GM19452 (cell line): Measurements from ENCODE around the gene CCDC127.
"Not testable (repeated sequence)": the region's sequence is repeated elsewhere in the genome, so short reads cannot be mapped to it uniquely, and the experiment has no call there.

Source experiments
- ATAC-seq: cut with Tn5 transposase; IDR thresholded peaks from one replicate; pipeline ENCODE4 v1.9.1; 2021; ENCODE audit not compliant: unreplicated experiment

Gene CCDC127

DNA sequence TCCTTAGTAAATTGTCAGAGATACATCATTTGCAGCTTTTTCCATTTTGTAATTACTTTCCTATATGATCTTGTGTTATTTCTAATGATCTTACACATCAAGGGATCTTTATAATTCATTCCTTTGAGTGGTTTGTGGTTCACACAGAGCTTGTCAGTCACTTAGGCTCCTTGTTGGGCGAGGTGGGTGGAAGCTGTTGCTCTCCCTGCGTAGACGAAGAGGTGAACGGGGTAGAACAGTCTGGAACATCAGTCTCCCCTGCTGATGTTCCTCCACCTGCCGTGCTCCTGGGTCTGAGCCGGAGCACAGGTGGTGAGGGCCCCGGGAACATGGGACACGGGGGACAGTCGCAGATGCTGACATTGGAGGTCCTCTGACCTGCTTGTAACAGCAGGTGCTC is 17.6 kb upstream of the CCDC127 start:
- not testable (repeated sequence) for ATAC-seq

DNA sequence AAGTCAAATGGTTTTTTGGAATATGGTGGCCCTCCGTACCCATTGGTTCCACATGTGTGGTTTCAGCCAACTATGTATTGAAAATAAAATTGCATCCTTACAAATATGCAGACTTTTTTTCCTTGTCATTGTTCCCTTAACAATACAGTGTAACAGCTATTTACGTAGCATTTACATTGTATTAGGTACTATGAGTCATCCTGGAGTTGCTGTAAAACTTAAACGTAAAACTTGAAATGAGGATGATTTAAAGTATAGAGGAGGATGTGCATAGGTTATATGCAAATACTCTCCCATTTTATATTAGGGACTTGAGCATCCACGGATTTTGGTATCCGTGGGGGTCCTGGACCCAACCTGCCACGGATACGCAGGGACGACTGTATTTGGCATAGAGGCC is 16.5 kb upstream of the CCDC127 start:
- no peak for ATAC-seq

DNA sequence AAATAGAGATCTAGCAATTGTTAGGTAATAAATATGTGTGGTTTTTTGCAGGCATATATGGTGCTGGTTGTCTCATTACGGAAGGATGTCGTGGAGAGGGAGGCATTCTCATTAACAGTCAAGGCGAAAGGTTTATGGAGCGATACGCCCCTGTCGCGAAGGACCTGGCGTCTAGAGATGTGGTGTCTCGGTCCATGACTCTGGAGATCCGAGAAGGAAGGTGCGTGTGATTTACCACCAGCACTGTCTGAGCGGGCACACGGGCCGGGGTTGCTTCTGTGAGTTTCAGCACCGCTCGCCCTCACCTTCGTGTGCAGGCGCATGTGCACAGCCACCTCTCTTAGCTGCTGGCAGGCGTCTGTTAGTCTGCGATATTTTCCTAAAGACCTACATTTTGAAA is 15.5 kb upstream of the CCDC127 start:
- not testable (repeated sequence) for ATAC-seq

DNA sequence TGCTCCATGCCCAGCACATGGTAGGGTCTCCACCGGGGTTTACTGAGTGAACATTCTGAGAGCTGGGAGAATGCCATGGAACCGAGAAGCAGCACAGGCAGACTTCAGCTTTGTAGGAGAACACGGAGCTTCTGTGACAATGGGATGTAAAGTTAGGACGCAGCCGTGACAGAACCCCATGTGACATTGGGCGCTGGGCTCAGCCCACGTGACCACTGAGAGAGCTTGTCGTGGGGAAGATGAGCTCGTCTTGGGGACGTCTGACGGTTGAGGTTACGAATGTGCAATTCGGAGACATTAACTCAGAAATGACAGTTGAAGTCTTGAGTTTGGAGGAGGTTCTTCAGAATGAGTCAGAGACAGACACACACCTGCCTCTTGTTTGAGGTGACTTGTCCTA is 13.7 kb upstream of the CCDC127 start:
- no peak for ATAC-seq

DNA sequence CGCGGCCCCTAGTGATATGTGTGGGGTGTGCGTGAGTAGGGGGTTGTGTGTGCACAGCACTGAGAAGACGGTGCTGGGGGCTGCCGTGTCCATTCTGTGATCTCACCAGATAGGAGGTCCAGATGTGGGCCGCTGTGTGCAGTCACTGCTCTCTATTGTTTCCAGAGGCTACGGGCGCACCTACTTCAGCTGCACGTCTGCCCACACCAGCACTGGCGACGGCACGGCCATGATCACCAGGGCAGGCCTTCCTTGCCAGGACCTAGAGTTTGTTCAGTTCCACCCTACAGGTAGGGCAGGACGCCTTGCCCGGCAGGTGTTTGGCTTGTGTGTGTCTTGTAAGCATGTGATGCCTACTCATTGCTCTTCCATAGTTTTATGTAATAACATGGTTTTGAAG is 12.8 kb upstream of the CCDC127 start:
- ATAC-seq, result no peak

DNA sequence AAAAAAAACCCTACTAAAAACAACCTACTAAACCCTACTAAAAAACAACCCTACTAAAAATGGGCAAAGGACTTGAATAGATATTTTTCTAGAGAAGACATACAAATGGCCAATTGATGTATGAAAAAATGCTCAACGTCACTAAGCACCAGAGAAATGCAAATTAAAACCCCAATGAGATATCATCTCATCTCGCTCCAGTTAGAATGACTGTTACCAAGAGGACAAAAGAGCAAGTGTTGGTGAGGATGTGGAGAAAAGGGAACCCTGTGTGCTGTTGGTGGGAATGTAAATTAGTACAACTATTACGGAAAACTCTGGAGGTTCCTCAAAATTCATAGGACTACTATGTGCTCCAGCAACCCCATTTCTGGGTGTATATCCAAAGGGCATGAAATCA is 10.9 kb upstream of the CCDC127 start:
- ATAC-seq, result no peak

DNA sequence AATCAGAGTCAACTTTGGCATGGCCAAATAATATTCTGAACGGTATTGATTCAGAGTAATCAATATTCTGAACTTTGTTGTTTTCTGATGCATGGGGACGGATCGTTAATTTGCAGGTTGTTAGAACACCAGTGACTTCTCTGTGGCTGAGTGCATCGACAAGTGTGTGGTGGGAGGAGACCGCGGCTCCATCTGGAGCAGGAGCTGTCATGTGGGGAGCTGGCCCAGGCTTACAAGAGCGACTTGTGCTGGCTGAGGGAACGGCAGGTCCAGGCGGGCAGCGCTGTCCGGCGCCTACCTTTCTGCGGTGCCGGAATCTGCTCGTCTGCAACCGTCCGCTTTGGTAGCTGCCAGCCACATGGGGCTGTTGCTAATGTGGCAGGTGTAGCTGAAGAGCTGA is 9.4 kb upstream of the CCDC127 start:
- not testable (repeated sequence) for ATAC-seq

DNA sequence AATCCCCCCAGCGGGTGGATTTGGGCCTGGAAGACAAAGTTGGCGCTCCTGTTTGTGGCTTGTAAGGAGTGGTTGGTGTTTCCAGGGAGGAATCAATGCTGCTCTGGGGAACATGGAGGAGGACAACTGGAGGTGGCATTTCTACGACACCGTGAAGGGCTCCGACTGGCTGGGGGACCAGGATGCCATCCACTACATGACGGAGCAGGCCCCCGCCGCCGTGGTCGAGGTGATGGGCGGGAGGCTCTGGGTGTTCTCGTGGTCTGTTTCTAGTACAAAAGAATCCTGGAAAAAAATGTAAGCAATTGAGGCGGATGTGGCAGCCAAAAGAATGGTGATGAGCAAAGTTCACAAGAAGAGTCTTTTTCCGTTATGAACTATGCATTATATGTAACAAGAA is 7.4 kb upstream of the CCDC127 start:
- no peak for ATAC-seq

DNA sequence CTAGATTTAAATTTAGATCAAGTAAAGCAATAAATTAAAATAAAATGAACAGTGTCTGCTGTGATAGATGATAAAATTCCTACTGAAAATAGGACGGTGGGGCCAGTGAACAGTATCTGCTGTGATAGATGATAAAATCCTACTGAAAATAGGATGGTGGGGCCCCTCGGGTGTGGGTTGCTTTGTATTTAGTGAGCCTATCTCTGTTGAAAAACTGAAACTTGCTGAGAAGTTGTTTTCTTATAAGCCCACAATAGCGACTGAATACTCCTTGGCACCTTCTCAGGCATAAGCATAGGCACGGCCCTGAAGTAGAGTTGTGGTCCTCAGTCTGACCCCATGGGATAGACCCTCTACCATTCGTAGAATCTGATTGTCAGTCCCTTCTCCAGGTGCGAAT is 5.8 kb upstream of the CCDC127 start:
- ATAC-seq, result no peak

DNA sequence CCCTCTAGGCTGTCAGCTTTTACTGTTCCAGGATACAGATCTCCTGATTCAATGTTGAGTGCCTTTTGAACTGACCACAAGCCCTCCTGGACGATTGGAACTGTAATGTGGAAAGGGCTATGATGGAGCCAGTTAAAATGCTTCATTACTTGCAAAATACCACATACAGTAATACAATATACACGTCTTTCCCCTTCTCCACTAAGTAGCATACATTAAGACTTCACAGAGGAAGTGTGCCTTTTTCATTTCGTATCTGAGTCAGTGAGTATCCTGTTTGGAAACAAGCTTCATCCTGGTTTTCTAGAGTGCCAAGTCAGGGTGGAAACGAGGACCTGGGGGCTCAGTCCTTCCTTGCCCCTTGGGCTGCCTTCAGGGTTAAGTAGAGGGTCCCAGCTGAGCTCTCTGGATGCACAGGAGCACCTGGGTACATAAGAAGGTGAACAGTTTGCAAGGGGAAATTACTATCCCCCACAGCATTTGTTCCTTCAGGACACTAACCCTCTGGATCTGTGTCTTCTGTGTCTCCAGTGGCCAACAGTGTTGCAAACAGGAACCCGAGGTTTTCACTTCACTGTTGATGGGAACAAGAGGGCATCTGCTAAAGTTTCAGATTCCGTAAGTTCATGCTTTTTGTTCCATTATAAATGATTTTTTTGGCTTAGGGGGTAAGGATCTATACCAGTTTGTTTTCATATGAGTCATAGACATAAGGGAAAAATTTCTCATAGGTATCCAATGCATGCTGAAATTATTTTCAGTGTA is 5.2 kb upstream of the CCDC127 start:
- not testable (repeated sequence) for ATAC-seq

DNA sequence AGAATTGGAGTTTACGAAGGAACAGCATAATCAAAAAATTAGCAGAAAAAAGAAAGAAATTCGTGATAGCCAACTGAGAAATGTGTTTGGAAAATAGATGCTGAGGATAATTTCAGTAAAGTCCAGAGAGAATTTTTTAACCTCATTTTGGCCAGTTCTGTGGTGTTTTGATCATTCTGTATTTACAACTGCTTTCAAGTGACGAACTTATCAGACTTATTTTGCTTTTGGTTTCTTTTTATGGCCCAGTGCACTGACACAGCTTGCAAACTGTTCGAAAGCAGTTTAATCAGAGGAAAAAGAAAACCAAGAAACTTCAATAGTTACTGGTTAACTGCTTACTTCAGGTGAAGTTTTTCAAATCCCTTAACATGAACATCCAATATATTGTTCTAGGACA is 2.0 kb upstream of the CCDC127 start:
- no peak for ATAC-seq

DNA sequence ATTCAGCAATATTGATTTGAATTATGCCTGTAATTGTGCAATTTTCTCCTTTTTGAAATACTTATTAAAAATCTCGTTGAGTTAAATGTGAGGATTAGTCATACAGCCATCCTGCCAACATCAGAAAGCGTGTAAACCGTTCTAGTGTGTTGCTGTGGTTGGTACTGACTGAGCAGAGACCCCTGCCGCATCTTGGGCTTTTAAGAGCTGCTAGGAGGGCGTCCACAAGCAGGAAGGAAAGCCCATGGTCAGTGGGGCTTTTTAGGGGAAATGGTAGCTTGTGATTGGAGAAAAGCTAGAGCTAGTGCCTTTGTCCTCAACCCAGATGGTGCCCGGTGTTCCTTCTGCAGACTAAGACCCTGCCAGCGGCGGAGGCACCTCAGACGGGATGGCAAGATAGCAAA is 1.5 kb upstream of the CCDC127 start:
- no peak for ATAC-seq

DNA sequence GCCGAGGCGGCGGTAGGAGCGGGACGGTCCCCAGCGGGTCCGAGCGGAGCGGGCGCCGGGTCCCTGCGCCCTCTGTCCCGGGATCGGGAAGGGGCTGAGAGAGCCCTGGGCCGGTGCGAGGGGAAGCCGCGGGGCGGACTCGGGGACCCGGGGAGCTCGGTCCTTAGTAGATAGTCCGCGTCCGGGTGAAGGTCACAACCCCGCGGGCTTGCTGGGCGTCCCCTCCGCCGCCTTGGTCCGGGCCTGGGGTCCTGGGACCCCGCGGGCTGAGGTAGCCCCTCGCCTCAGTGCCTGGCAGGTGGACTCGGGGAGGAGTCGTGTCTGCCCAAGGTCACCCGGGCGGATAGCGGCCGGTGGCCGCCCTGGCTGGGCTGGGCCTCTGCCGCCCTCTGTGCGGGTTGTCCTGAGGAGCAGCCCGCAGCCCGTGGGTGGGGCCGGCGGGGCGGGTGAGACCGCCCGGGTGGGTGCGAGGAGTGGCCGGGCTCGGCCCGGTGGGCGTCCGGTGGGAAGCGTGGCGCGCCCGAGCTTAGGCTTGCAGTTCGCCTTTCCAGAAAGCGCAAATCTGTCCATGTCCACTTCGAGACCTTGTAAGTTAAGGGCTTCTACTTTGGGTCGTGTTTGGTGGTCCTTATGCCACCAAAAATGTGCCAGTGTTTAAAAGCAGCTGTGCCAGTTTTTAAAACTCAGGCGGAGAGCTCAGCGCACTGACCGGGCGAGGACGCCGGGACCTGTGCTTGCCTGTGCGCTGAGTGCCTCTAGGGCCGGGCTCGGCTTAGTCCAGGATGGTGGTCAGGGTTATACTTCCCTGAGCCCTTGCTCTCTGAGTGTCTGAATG is 721 bp upstream of the CCDC127 start:
- ATAC-seq, result peak; percentile 24

DNA sequence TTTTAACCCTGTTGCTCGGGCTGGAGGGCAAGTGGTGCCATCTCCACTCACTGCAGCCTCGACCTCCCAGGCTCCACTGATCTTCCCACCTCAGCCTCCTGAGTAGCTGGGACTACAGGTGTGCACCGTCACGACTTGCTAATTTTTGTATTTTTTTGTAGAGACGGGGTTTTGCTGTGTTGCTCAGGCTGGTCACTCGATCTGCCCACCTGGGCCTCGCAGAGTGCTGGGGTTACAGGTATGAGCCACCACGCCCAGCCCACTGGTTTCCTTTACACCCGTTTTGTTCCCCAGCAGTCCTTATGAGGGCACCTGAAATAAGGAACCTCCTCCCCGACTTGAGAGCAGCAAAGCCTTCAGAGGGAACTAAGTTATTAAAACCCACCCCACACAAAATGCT is 1.9 kb downstream of the CCDC127 start:
- not testable (repeated sequence) for ATAC-seq

DNA sequence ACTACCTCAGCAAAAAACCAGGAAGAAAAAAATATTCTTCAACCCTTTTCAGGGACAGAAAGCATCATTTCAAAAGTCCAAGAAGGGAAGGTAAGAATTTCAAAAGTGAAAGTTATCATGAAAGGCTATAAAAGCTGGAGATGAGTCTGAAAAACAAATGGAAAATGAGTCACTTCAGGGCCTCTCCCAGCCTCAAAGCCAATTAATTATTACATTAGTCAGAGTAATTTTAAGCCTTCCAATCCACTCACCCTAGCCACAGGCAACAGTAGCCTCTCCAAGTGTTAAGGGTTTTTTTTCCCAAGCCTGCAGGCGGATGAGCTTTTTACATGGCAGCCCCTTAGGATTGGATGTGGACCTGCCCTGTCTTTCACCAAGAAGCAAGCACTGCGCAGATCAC is 2.7 kb downstream of the CCDC127 start:
- ATAC-seq, result not testable (repeated sequence)

DNA sequence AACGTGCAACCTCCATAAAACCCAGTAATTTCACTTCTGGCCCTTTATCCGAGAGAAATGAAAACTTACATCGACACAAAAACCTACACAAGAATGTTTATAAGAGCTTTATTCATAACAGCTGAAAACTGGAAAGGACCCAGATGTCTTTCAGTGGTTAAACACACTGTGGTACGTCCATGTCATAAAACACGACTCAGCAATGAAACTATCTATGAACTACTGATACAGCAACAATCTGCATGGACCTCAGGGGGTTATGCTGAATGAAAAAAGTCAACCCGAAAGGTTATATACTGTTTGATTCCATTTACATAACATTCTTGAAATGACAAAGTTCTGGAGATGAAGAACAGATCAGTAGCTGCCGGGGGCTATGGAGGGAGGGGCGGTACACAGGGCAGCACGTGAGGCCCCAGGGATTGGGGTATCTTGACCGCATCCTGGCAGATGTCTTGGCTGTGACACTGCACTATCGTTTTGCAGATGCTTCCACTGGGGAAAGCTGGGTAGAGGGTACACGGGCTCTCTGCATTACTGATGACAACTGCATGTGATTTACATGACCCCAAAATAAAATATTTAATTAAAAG is 4.1 kb downstream of the CCDC127 start:
- ATAC-seq, result no peak

DNA sequence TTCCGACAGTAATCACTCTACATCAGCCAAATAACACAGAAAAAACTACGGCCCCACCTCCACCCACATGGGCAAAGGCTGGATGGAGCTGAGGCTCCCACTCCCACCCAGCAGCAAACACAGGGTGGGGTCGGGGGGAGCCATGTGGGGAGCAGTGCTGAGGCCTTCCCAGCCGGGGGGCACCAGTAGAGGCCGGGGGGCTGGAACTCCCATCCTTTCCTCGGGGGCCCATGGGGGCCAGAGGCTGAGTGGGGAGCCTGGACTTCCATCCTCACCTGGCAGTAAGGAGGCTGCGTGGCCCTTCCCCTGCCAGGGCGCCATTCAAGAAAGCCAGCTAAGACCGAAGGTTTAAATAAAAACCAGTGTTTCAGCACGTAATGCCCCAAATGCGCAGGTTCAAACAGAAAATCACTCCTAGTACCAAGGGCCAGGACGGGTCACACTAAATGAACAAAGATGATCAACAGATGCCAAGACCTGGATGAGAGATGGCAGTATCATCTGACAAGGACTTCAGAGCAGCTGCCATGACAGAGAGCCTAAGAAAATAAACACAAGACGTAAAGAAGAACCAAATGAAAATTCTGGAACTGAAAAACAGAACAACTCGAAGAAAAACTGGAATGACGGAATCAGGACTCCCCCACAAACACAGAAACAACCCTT is 9.4 kb downstream of the CCDC127 start:
- ATAC-seq, result no peak

DNA sequence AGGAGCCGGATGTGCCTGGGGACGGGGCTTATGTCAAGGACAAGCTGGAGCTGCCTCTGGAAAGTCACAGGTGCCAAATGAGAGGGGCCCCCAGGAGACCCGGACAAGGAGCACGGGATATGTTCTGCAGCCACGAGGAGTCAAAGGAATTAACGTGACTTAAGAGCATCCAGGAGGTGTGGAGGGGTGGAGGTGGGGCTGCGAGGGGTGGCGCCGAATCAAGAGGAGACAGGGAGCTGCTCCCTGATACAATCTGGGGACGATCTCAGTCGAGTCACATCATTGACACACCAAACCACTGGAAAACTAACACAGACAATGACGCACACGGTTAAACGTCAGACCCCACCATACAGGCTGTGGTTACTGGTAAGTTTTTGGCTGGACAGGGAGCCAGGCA is 10.4 kb downstream of the CCDC127 start:
- ATAC-seq, result no peak

DNA sequence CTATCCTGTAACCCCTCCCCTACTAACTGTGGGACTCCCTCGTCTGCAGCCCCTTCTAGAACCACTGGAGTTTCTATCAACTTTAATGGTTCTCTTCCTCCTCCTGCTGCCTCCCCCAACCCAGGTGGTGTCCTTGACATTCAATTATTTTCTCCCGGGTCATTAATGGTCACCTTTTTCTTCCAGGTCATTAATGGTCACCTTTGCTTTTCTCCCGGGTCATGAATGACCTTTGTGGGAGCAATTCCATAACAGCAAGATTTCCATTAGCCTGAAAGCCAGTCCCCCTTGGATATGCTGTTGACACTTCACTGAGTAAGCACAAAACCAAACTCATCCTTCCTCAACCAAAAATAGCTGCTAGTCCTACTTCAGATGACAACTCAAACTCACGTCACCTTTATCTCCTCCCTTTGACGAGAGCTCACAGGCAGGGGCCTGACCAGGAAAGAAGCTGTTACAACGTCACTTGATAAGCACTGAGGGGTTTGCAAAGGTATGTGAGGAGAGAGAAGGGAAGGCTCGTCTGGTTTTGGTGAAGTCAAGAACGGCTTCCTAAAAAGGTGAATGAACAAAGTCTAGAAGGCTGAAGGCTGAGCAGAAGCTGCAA is 10.9 kb downstream of the CCDC127 start:
- no peak for ATAC-seq

DNA sequence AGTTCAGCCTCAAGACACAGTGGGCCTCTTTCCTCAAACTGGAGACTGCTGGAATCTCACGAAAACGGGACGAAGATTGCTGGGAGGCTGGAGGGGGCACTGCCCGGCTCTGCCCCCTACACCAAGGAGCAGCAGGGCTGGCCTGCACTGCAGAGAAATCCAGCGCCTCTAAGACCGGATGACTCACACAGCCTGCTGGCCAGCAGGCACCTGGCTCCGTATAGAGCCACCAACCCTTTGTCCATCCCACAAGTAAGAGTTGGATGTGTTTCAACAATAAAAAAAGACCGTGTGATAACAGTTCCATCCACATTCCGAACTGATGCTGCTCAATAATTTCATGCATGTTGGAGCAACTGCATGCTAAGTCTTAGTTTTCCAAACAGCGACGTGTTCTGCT is 11.5 kb downstream of the CCDC127 start:
- no peak for ATAC-seq
